ENCODE data around the gene CMTM1.

Gene CMTM1

GRCh38 chr16:66566051-66566901 is at the start of gene CMTM1:
TSS of gene CMTM1 (plus strand) at chr16:66566439. CDS start at chr16:66566514, 75 bp downstream.
- no peak for DNase-seq

GRCh38 chr16:66516509-66516807 is 49.8 kb upstream of the CMTM1 start:
- no peak for DNase-seq

- no peak for DNase-seq
These were observed 49.2 kb upstream of the CMTM1 start for GRCh38 chr16:66516808-66517585.

- no peak for DNase-seq
These were observed 48.5 kb upstream of the CMTM1 start for GRCh38 chr16:66517586-66518263.

GRCh38 chr16:66519482-66520373 is 46.5 kb upstream of the CMTM1 start:
- DNase-seq, result no peak

- DNase-seq, result no peak
These were observed 45.7 kb upstream of the CMTM1 start for GRCh38 chr16:66520406-66521170.

GRCh38 chr16:66521252-66521713 is 45.0 kb upstream of the CMTM1 start:
- no peak for DNase-seq

- no peak for DNase-seq
These were observed 44.1 kb upstream of the CMTM1 start for GRCh38 chr16:66521951-66522771.

GRCh38 chr16:66522816-66523590 is 43.2 kb upstream of the CMTM1 start:
- DNase-seq, result no peak

- no peak for DNase-seq
These were observed 42.3 kb upstream of the CMTM1 start for GRCh38 chr16:66523861-66524354.

GRCh38 chr16:66524601-66525164 is 41.6 kb upstream of the CMTM1 start:
- DNase-seq, result no peak

- no peak for DNase-seq
These were observed 40.7 kb upstream of the CMTM1 start for GRCh38 chr16:66525396-66526180.

GRCh38 chr16:66528294-66528693 is 37.9 kb upstream of the CMTM1 start:
- DNase-seq, result no peak

- DNase-seq, result no peak
These were observed 36.8 kb upstream of the CMTM1 start for GRCh38 chr16:66529475-66529874.

GRCh38 chr16:66534376-66534799 is 31.9 kb upstream of the CMTM1 start:
- DNase-seq, result no peak

- no peak for DNase-seq
These were observed 29.7 kb upstream of the CMTM1 start for GRCh38 chr16:66536525-66536924.

GRCh38 chr16:66537236-66537635 is 29.0 kb upstream of the CMTM1 start:
- DNase-seq, result no peak

- no peak for DNase-seq
These were observed 27.3 kb upstream of the CMTM1 start for GRCh38 chr16:66538910-66539309.
